Mucosa of descending colon (tissue), 3 donors: ENCODE data around the gene SPOCK1. TPM values are rescaled to one million over a fixed set of nuclear protein-coding genes. Genes with fewer than 3 reads are reported as not detected.

ENCODE experiments used
- ATAC-seq: fragments of 200-7000 bp; cut with Tn5 transposase; one replicate; pipeline ENCODE4 v1.9.1; 2020; ENCODE audit warnings: mild to moderate bottlenecking, moderate library complexity
- DNase-seq, 3 donors: peaks; one replicate each; pipeline ENCODE4 v3.0.0-alpha.2; 2020
- H3K36me3 ChIP-seq: fragments of 200-600 bp; one replicate; pipeline ENCODE4 v1.8.0; 2021; ENCODE audit warnings: low read depth, mild to moderate bottlenecking
- H3K4me1 ChIP-seq: fragments of 200-600 bp; one replicate; pipeline ENCODE4 v1.8.0; 2021; ENCODE audit warnings: low read depth, mild to moderate bottlenecking
- H3K4me3 ChIP-seq: fragments of 200-600 bp; one replicate; pipeline ENCODE4 v1.8.0; 2021; ENCODE audit warnings: mild to moderate bottlenecking
- H3K9me3 ChIP-seq: fragments of 200-600 bp; one replicate; pipeline ENCODE4 v1.8.0; 2021; ENCODE audit warnings: mild to moderate bottlenecking
- CTCF ChIP-seq: fragments of 200-600 bp; IDR thresholded peaks from one replicate; pipeline ENCODE4 v1.8.0; 2022; ENCODE audit warnings: antibody characterized with exemption, mild to moderate bottlenecking
- intact Hi-C, 2 donors: fragments of 100-400 bp; cut with DNase I in 1 of 2; cut with micrococcal nuclease in 1 of 2; formaldehyde crosslinking; loops; one replicate each; pipeline versions ENCODE4 v1.11.0 to v1.11.1; 2022; cut with DNase I, micrococcal nuclease
- total RNA-seq, 3 donors: library from RNA; stranded (reverse); fragmentation: NEBNext Ultra II Directional in 2 of 3; extraction: Animal tissue kit (Norgen Biotek cat#: 25700) in 2 of 3; gene quantifications; one replicate each; pipeline versions ENCODE4 v1.2.1 to v1.2.4, GENCODE V29; 2021 to 2023
- donor health status: DM: no; HTN: no; CAD: no; lungs with moderate emphysema.
- donor health status: DM: no; HTN: no; CAD: no.
- donor health status: DM: no; HTN: yes; CAD: no.

SPOCK1 gene
- total RNA-seq, 3 donors from 2014 or later = 1.8 to 55.5 (median 7.9) TPM

DNA sequence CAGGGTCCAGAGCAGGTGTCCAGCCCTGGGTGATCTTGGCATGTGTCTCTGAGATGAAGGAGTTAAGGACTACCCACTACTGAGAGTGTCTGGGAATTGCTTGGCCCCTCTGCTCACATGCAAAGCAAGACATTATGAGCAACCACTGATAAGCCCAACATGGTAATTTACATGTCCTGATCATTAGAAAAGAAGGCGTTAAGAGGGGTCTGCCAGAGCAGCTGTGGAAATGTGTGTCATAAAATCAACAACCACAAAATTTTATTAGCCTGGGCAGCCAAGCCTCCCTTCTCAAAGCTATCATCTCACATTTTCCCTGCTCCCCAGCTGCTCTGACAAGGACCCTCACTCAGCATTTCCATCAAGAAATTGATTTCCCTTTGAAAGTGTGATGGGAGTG, 351.0 kb downstream of the SPOCK1 start:
- H3K9me3 ChIP-seq = no peaks in the 10 kb centered on the region
- H3K4me3 ChIP-seq = no peak overlapping the region
- H3K36me3 ChIP-seq = no peaks in the 10 kb centered on the region
- intact Hi-C loops = no loop called here
- DNase-seq = no peak
- H3K4me1 ChIP-seq = no peaks in the 10 kb centered on the region
- TF ChIP-seq CTCF = no peak
- no peak for ATAC-seq

- TF ChIP-seq CTCF = no peak
- H3K4me3 ChIP-seq = no peak overlapping the region
- ATAC-seq (no peak), DNase-seq (no peak)
- intact Hi-C loops = no loop called here
- H3K4me1 ChIP-seq = no peaks in the 10 kb centered on the region
- H3K36me3 ChIP-seq = no peaks in the 10 kb centered on the region
- H3K9me3 ChIP-seq = no peaks in the 10 kb centered on the region
Measured at GRCh38 chr5:137147346-137147745, 351.8 kb downstream of the SPOCK1 start.

GRCh38 chr5:137146402-137146890, 352.7 kb downstream of the SPOCK1 start:
- ATAC-seq = peak; percentile 52

DNA sequence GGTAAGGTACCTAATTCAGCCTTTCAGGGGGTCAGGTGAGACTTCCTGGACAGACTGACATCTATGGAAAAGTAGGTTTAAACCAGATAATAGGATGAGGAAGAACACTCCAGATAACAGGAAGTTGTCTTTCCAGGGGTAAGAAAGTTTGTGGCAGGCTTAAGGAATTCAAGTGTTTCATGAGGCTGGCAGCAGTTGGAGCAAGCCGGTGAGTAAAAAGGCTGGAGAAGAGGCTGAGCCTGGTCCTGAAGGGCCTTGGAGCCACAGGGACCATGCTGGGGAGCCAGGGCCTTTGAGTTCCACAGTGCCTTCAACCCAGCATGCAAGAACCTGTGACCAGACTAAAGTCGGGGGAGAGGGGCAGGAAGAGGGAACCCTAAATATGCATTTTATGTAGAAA, 353.4 kb downstream of the SPOCK1 start:
- intact Hi-C loops = no loop called here

More at GRCh38 chr5:137146402-137146890, 352.7 kb downstream of the SPOCK1 start:
- H3K4me3 ChIP-seq = no peak overlapping the region
- intact Hi-C loops = no loop called here
- DNase-seq = no peak
- H3K4me1 ChIP-seq = no peaks in the 10 kb centered on the region
- H3K36me3 ChIP-seq = no peaks in the 10 kb centered on the region
- no peaks in the 10 kb centered on the region for H3K9me3 ChIP-seq
- no peak for TF ChIP-seq CTCF

GRCh38 chr5:137144656-137145055, 354.5 kb downstream of the SPOCK1 start:
- H3K9me3 ChIP-seq = no peaks in the 10 kb centered on the region
- H3K36me3 ChIP-seq = no peaks in the 10 kb centered on the region
- DNase-seq (no peak), ATAC-seq (no peak)
- intact Hi-C loops = no loop called here
- no peak for TF ChIP-seq CTCF
- no peaks in the 10 kb centered on the region for H3K4me1 ChIP-seq
- no peak overlapping the region for H3K4me3 ChIP-seq

More for the DNA sequence above, 353.4 kb downstream of the SPOCK1 start:
- DNase-seq (no peak), ATAC-seq (no peak)
- no peak for TF ChIP-seq CTCF
- H3K4me3 ChIP-seq = no peak overlapping the region
- no peaks in the 10 kb centered on the region for H3K9me3 ChIP-seq
- no peaks in the 10 kb centered on the region for H3K36me3 ChIP-seq
- H3K4me1 ChIP-seq = no peaks in the 10 kb centered on the region
